Gastroesophageal sphincter (tissue), 4 donors: Measurements from ENCODE around the gene PPP2R2B. TPM values are rescaled to one million over a fixed set of nuclear protein-coding genes. Genes with fewer than 3 reads are reported as not detected.

ENCODE experiments used
- ATAC-seq: fragments of 150-250 bp; one replicate; pipeline ENCODE4 v1.9.1; 2016; ENCODE audit warnings: mild to moderate bottlenecking, moderate library complexity
- H3K27ac ChIP-seq, 4 donors: fragments of 200-600 bp; sonication (generic) in 3 of 4; 1 replicate in 3 of 4; 2 replicates in 1 of 4; pipeline ENCODE4 v1.5.1; 2016 to 2019
- H3K27me3 ChIP-seq: fragments of 200-600 bp; sonication (generic); one replicate; pipeline ENCODE4 v1.5.1; 2019
- H3K36me3 ChIP-seq, 2 donors: fragments of 200-600 bp; sonication (generic); one replicate each; pipeline ENCODE4 v1.5.1; 2019; ENCODE audit warnings: control low read depth in 1 of 2
- H3K4me1 ChIP-seq, 3 donors: fragments of 200-600 bp; sonication (generic); 1 replicate in 2 of 3; 2 replicates in 1 of 3; pipeline ENCODE4 v1.5.1; 2016 to 2019; ENCODE audit warnings: control low read depth in 2 of 3
- H3K4me3 ChIP-seq, 2 donors: fragments of 200-600 bp; sonication (generic); one replicate each; pipeline ENCODE4 v1.5.1; 2019; ENCODE audit warnings: mild to moderate bottlenecking in 1 of 2, moderate library complexity in 1 of 2
- H3K9me3 ChIP-seq, 3 donors: fragments of 200-600 bp; sonication (generic); one replicate each; pipeline ENCODE4 v1.5.1; 2017 to 2019; ENCODE audit warnings: control low read depth in 2 of 3
- CTCF ChIP-seq, 4 experiments: fragments of 200-600 bp in 2 of 4; fragments of 450-650 bp in 2 of 4; sonication (generic) in 1 of 4; IDR thresholded peaks; one replicate each; pipeline ENCODE4 v1.5.1; 2017 to 2019; ENCODE audit warnings: antibody characterized with exemption in 4 of 4, mild to moderate bottlenecking in 2 of 4, moderate library complexity in 2 of 4
- EP300 ChIP-seq: sonication (generic); formaldehyde crosslinking; IDR thresholded peaks from one replicate; pipeline ENCODE4 v1.6.1; 2017; ENCODE audit warnings: antibody characterized with exemption, mild to moderate bottlenecking
- POLR2A ChIP-seq, 2 donors: fragments of 450-650 bp; IDR thresholded peaks; one replicate each; pipeline ENCODE4 v1.6.1; 2017; ENCODE audit warnings: antibody characterized with exemption in 2 of 2, mild to moderate bottlenecking in 2 of 2, moderate library complexity in 1 of 2
- POLR2AphosphoS5 ChIP-seq: sonication (generic); formaldehyde crosslinking; IDR thresholded peaks from one replicate; pipeline ENCODE4 v1.6.1; 2017; ENCODE audit warnings: antibody characterized with exemption
- WGBS, 2 donors: methylation state at CpG; one replicate each; pipeline ENCODE4 v1.1.5; 2018; ENCODE audit warnings: low coverage in 1 of 2; 5-methylcytosine and 5-hydroxymethylcytosine counted together
- total RNA-seq, 4 donors: library from RNA; depleted of rRNA; stranded (reverse); fragments of >200 nt; gene quantifications; one replicate each; pipeline ENCODE4 v1.1.0, GENCODE V29; 2016

PPP2R2B gene
- total RNA-seq, 4 donors from 2014 or later, result 1.0 to 3.0 (median 2.3) TPM

GRCh38 chr5:146548781-146549449 is 329.6 kb downstream of the PPP2R2B start:
- 29 to 44% methylated on average over 2 of the region's 2 CpGs for WGBS, 2 donors
- no peak for ATAC-seq
- H3K27me3 ChIP-seq, result no peaks in the 10 kb centered on the region
- H3K4me1 ChIP-seq, result no peaks in the 10 kb centered on the region
- TF ChIP-seq POLR2AphosphoS5, result no peak
- no peak for TF ChIP-seq CTCF (IDR thresholded peaks at IDR 0.05)
- no peak for TF ChIP-seq EP300
- no peak for TF ChIP-seq POLR2A (IDR thresholded peaks at IDR 0.05)
- H3K27ac ChIP-seq, result no peak overlapping the region
- H3K36me3 ChIP-seq, result no peaks in the 10 kb centered on the region
- no peak overlapping the region for H3K4me3 ChIP-seq
- no peaks in the 10 kb centered on the region for H3K9me3 ChIP-seq

- Histone ChIP-seq H3K4me3 (no peak overlapping the region), H3K27me3 (no peaks in the 10 kb centered on the region), H3K27ac (no peak overlapping the region), H3K36me3 (no peaks in the 10 kb centered on the region), H3K4me1 (peaks cover 0 to 7% (median 0%) of the 10 kb centered on the region in 3 donors), H3K9me3 (no peaks in the 10 kb centered on the region)
- ATAC-seq, result no peak
- TF ChIP-seq POLR2AphosphoS5 (no peak), CTCF (IDR thresholded peaks at IDR 0.05) (no peak)
Observed at GRCh38 chr5:146544232-146544631, 334.3 kb downstream of the PPP2R2B start.

GRCh38 chr5:146541958-146542849 is 336.4 kb downstream of the PPP2R2B start:
- H3K27me3 ChIP-seq, result no peaks in the 10 kb centered on the region
- no peak for TF ChIP-seq POLR2AphosphoS5
- TF ChIP-seq CTCF (IDR thresholded peaks at IDR 0.05), result peak; percentile 56 to 83 (median 66)
- WGBS, 2 donors, result 27 to 34% methylated on average over 13 to 14 of the region's 16 CpGs
- peak; percentile 70 for ATAC-seq
- peaks cover 0 to 7% (median 0%) of the 10 kb centered on the region in 3 donors for H3K4me1 ChIP-seq
- no peaks in the 10 kb centered on the region for H3K9me3 ChIP-seq
- H3K27ac ChIP-seq, result no peak overlapping the region
- no peaks in the 10 kb centered on the region for H3K36me3 ChIP-seq
- H3K4me3 ChIP-seq, result no peak overlapping the region

GRCh38 chr5:146540414-146540813 is 338.1 kb downstream of the PPP2R2B start:
- H3K27me3 ChIP-seq, result no peaks in the 10 kb centered on the region
- no peak overlapping the region for H3K4me3 ChIP-seq
- 27 to 49% methylated on average over 1 to 2 of the region's 2 CpGs for WGBS, 2 donors
- ATAC-seq, result no peak
- no peaks in the 10 kb centered on the region for H3K36me3 ChIP-seq
- peaks cover 0 to 7% (median 0%) of the 10 kb centered on the region in 3 donors for H3K4me1 ChIP-seq
- no peaks in the 10 kb centered on the region for H3K9me3 ChIP-seq
- TF ChIP-seq EP300 (no peak), POLR2A (IDR thresholded peaks at IDR 0.05) (no peak), CTCF (IDR thresholded peaks at IDR 0.05) (no peak), POLR2AphosphoS5 (no peak)
- H3K27ac ChIP-seq, result no peak overlapping the region

- TF ChIP-seq POLR2AphosphoS5 (no peak), POLR2A (IDR thresholded peaks at IDR 0.05) (no peak), EP300 (no peak), CTCF (IDR thresholded peaks at IDR 0.05) (no peak)
Observed at GRCh38 chr5:146539973-146540372, 338.6 kb downstream of the PPP2R2B start.

More at GRCh38 chr5:146539973-146540372, 338.6 kb downstream of the PPP2R2B start:
- Histone ChIP-seq H3K4me1 (peaks cover 0 to 7% (median 0%) of the 10 kb centered on the region in 3 donors), H3K27me3 (no peaks in the 10 kb centered on the region), H3K9me3 (no peaks in the 10 kb centered on the region), H3K27ac (no peak overlapping the region), H3K36me3 (no peaks in the 10 kb centered on the region), H3K4me3 (no peak overlapping the region)
- no peak for ATAC-seq
- 80 to 92% methylated on average over 4 of the region's 4 CpGs for WGBS, 2 donors
